Mucosa of stomach (tissue), 1 donor: ENCODE results near the gene ARMC6.

Source experiments
- H3K27me3 ChIP-seq: one replicate; pipeline ENCODE4 v1.7.0; 2013; ENCODE audit warnings: mild to moderate bottlenecking, low read length; ENCODE audit not compliant: control insufficient read depth, insufficient read depth
- H3K36me3 ChIP-seq: one replicate; pipeline ENCODE4 v1.7.0; 2013; ENCODE audit warnings: low read length; ENCODE audit not compliant: control insufficient read depth, insufficient read depth
- H3K4me1 ChIP-seq: one replicate; pipeline ENCODE4 v1.7.0; 2013; ENCODE audit warnings: mild to moderate bottlenecking, low read length; ENCODE audit not compliant: control insufficient read depth, insufficient read depth
- H3K4me3 ChIP-seq: one replicate; pipeline ENCODE4 v1.7.0; 2013; ENCODE audit warnings: low read length
- H3K9ac ChIP-seq: one replicate; pipeline ENCODE4 v1.7.0; 2013; ENCODE audit warnings: mild to moderate bottlenecking, low read length, moderate library complexity
- H3K9me3 ChIP-seq: one replicate; pipeline ENCODE4 v1.7.0; 2013; ENCODE audit warnings: mild to moderate bottlenecking, low read length, moderate library complexity; ENCODE audit not compliant: control insufficient read depth
- donor health status: Pancreatic carcinoma.

ARMC6 gene

GRCh38 chr19:19049406-19049805 is 16.0 kb downstream of the ARMC6 start:
- Histone ChIP-seq H3K4me3 (no peak overlapping the region), H3K36me3 (peaks cover 8% of the 10 kb centered on the region), H3K4me1 (no peaks in the 10 kb centered on the region), H3K9me3 (no peaks in the 10 kb centered on the region), H3K27me3 (no peaks in the 10 kb centered on the region), H3K9ac (no peak overlapping the region)

- Histone ChIP-seq H3K27me3 (no peaks in the 10 kb centered on the region), H3K4me1 (no peaks in the 10 kb centered on the region), H3K9me3 (no peaks in the 10 kb centered on the region), H3K36me3 (peaks cover 15% of the 10 kb centered on the region), H3K4me3 (no peak overlapping the region), H3K9ac (no peak overlapping the region)
These were observed 16.7 kb downstream of the ARMC6 start for GRCh38 chr19:19050104-19050503.

- no peaks in the 10 kb centered on the region for H3K4me1 ChIP-seq
- peaks cover 20% of the 10 kb centered on the region for H3K36me3 ChIP-seq
- H3K4me3 ChIP-seq: no peak overlapping the region
These were observed 17.3 kb downstream of the ARMC6 start for GRCh38 chr19:19050731-19051130.

GRCh38 chr19:19051478-19052213 is 18.2 kb downstream of the ARMC6 start:
- Histone ChIP-seq H3K27me3 (no peaks in the 10 kb centered on the region), H3K4me1 (no peaks in the 10 kb centered on the region), H3K9ac (no peak overlapping the region), H3K36me3 (peaks cover 20% of the 10 kb centered on the region), H3K4me3 (no peak overlapping the region), H3K9me3 (no peaks in the 10 kb centered on the region)

More at GRCh38 chr19:19050731-19051130, 17.3 kb downstream of the ARMC6 start:
- Histone ChIP-seq H3K9ac (no peak overlapping the region), H3K27me3 (no peaks in the 10 kb centered on the region), H3K9me3 (no peaks in the 10 kb centered on the region)

- H3K9me3 ChIP-seq: no peaks in the 10 kb centered on the region
- H3K36me3 ChIP-seq: peaks cover 25% of the 10 kb centered on the region
- no peaks in the 10 kb centered on the region for H3K27me3 ChIP-seq
- no peaks in the 10 kb centered on the region for H3K4me1 ChIP-seq
- H3K9ac ChIP-seq: no peak overlapping the region
- H3K4me3 ChIP-seq: no peak overlapping the region
These were observed 19.5 kb downstream of the ARMC6 start for GRCh38 chr19:19052921-19053320.

GRCh38 chr19:19053508-19054314 is 20.3 kb downstream of the ARMC6 start:
- Histone ChIP-seq H3K9ac (no peak overlapping the region), H3K36me3 (peaks cover 25% of the 10 kb centered on the region), H3K4me3 (no peak overlapping the region)

GRCh38 chr19:19054315-19054938 is 21.0 kb downstream of the ARMC6 start:
- Histone ChIP-seq H3K36me3 (peaks cover 25% of the 10 kb centered on the region), H3K9ac (no peak overlapping the region), H3K4me1 (no peaks in the 10 kb centered on the region), H3K4me3 (no peak overlapping the region), H3K27me3 (no peaks in the 10 kb centered on the region), H3K9me3 (no peaks in the 10 kb centered on the region)

More at GRCh38 chr19:19053508-19054314, 20.3 kb downstream of the ARMC6 start:
- Histone ChIP-seq H3K4me1 (no peaks in the 10 kb centered on the region), H3K9me3 (no peaks in the 10 kb centered on the region), H3K27me3 (no peaks in the 10 kb centered on the region)

- H3K4me3 ChIP-seq: no peak overlapping the region
- H3K36me3 ChIP-seq: peaks cover 25% of the 10 kb centered on the region
- no peaks in the 10 kb centered on the region for H3K9me3 ChIP-seq
- no peaks in the 10 kb centered on the region for H3K4me1 ChIP-seq
- H3K9ac ChIP-seq: no peak overlapping the region
- H3K27me3 ChIP-seq: no peaks in the 10 kb centered on the region
These were observed 21.6 kb downstream of the ARMC6 start for GRCh38 chr19:19054939-19055440.

- Histone ChIP-seq H3K4me3 (no peak overlapping the region), H3K9me3 (no peaks in the 10 kb centered on the region), H3K4me1 (no peaks in the 10 kb centered on the region), H3K9ac (no peak overlapping the region), H3K36me3 (peaks cover 25% of the 10 kb centered on the region), H3K27me3 (no peaks in the 10 kb centered on the region)
These were observed 22.3 kb downstream of the ARMC6 start for GRCh38 chr19:19055701-19056100.

- Histone ChIP-seq H3K4me3 (no peak overlapping the region), H3K4me1 (peaks cover 5% of the 10 kb centered on the region), H3K36me3 (peaks cover 22% of the 10 kb centered on the region), H3K9me3 (no peaks in the 10 kb centered on the region), H3K9ac (no peak overlapping the region), H3K27me3 (no peaks in the 10 kb centered on the region)
These were observed 23.4 kb downstream of the ARMC6 start for GRCh38 chr19:19056636-19057275.

- Histone ChIP-seq H3K9ac (no peak overlapping the region), H3K4me1 (peaks cover 9% of the 10 kb centered on the region), H3K4me3 (no peak overlapping the region), H3K27me3 (no peaks in the 10 kb centered on the region), H3K36me3 (peaks cover 18% of the 10 kb centered on the region), H3K9me3 (no peaks in the 10 kb centered on the region)
These were observed 23.9 kb downstream of the ARMC6 start for GRCh38 chr19:19057317-19057716.
